Natural killer cell (primary cell): Measurements from ENCODE around the gene RAB11FIP5. TPM values are rescaled to one million over a fixed set of nuclear protein-coding genes. Genes with fewer than 3 reads are reported as not detected.

Source experiments
- ATAC-seq, 3 donors: fragments of 150-1000 bp in 2 of 3; fragments of 200-7000 bp in 1 of 3; cut with Tn5 transposase; 1 replicate in 1 of 3; 2 replicates in 2 of 3; pipeline ENCODE4 v1.10.0; 2021; ENCODE audit warnings: mild to moderate bottlenecking in 2 of 3, moderate library complexity in 2 of 3
- DNase-seq, 2 donors: peaks; one replicate each; pipeline versions ENCODE4 v3.0.0 to v3.0.0-alpha.2; 2013 to 2021; ENCODE audit warnings: mixed read lengths in 1 of 2
- H3K27ac ChIP-seq: one replicate; pipeline ENCODE4 v1.5.1; 2013; ENCODE audit warnings: mild to moderate bottlenecking, low read length
- H3K27me3 ChIP-seq: one replicate; pipeline ENCODE4 v1.6.1; 2013; ENCODE audit warnings: low read length; ENCODE audit not compliant: control insufficient read depth, insufficient read depth
- H3K36me3 ChIP-seq: one replicate; pipeline ENCODE4 v1.6.1; 2013; ENCODE audit warnings: low read length; ENCODE audit not compliant: control insufficient read depth, insufficient read depth
- H3K4me1 ChIP-seq: one replicate; pipeline ENCODE4 v1.6.1; 2013; ENCODE audit warnings: low read length; ENCODE audit not compliant: control insufficient read depth, insufficient read depth
- H3K4me3 ChIP-seq: one replicate; pipeline ENCODE4 v1.5.1; 2013; ENCODE audit warnings: low read length
- H3K9me3 ChIP-seq: one replicate; pipeline ENCODE4 v1.6.1; 2013; ENCODE audit warnings: low read length; ENCODE audit not compliant: control insufficient read depth, insufficient read depth
- H3K27ac Mint-ChIP-seq, 2 donors: one replicate each; pipeline ENCODE4 v1.8.0; 2022; ENCODE audit warnings: mild to moderate bottlenecking in 2 of 2, mixed read lengths in 2 of 2, moderate library complexity in 1 of 2
- H3K27me3 Mint-ChIP-seq, 2 donors: one replicate each; pipeline ENCODE4 v1.8.0; 2022; ENCODE audit warnings: low read depth in 2 of 2, mixed read lengths in 2 of 2
- H3K36me3 Mint-ChIP-seq: one replicate; pipeline ENCODE4 v1.8.0; 2022; ENCODE audit warnings: mixed read lengths
- H3K4me1 Mint-ChIP-seq, 2 donors: one replicate each; pipeline ENCODE4 v1.8.0; 2022; ENCODE audit warnings: mixed read lengths in 2 of 2
- H3K4me3 Mint-ChIP-seq: one replicate; pipeline ENCODE4 v1.8.0; 2022; ENCODE audit warnings: mild to moderate bottlenecking, moderate library complexity, mixed read lengths
- H3K9me3 Mint-ChIP-seq, 2 donors: one replicate each; pipeline ENCODE4 v1.8.0; 2022; ENCODE audit warnings: mixed read lengths in 2 of 2
- WGBS: methylation state at CpG from one replicate; pipeline ENCODE4 v1.1.7; 2013; ENCODE audit warnings: missing lambda C conversion rate; ENCODE audit not compliant: insufficient coverage; 5-methylcytosine and 5-hydroxymethylcytosine counted together
- intact Hi-C: fragments of 100-400 bp; cut with micrococcal nuclease; formaldehyde crosslinking; loops from one replicate; pipeline ENCODE4 v1.14.2; 2022
- total RNA-seq, 4 donors: library from RNA; stranded (reverse); fragments of 120-200 nt in 1 of 4; gene quantifications; one replicate each; pipeline versions ENCODE4 v1.2.3 to v1.2.4, GENCODE V29; 2013 to 2022
- TF ChIP-seq, protein P1 (sequence below): fragments of 200-600 bp; IDR thresholded peaks from one replicate; pipeline ENCODE4 v1.8.0; 2022; ENCODE audit warnings: antibody characterized with exemption

Gene RAB11FIP5
- total RNA-seq, 3 donors from 2014 or later (not counting 1 experiment from before 2014, with no cell fraction given) = 4.9 to 15.9 (median 11.2) TPM

- H3K27ac ChIP-seq = no peak overlapping the region
- no peaks in the 10 kb centered on the region for H3K36me3 ChIP-seq
- TF ChIP-seq, protein P1, sequence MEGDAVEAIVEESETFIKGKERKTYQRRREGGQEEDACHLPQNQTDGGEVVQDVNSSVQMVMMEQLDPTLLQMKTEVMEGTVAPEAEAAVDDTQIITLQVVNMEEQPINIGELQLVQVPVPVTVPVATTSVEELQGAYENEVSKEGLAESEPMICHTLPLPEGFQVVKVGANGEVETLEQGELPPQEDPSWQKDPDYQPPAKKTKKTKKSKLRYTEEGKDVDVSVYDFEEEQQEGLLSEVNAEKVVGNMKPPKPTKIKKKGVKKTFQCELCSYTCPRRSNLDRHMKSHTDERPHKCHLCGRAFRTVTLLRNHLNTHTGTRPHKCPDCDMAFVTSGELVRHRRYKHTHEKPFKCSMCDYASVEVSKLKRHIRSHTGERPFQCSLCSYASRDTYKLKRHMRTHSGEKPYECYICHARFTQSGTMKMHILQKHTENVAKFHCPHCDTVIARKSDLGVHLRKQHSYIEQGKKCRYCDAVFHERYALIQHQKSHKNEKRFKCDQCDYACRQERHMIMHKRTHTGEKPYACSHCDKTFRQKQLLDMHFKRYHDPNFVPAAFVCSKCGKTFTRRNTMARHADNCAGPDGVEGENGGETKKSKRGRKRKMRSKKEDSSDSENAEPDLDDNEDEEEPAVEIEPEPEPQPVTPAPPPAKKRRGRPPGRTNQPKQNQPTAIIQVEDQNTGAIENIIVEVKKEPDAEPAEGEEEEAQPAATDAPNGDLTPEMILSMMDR = no peak
- H3K4me1 Mint-ChIP-seq = no peaks in the 10 kb centered on the region
- H3K4me3 ChIP-seq = no peak overlapping the region
- ATAC-seq (no peak), DNase-seq (no peak)
- H3K9me3 Mint-ChIP-seq = no peaks in the 10 kb centered on the region
- peaks cover 7 to 17% of the 10 kb centered on the region in 2 donors for H3K27me3 Mint-ChIP-seq
- H3K4me3 Mint-ChIP-seq = no peak overlapping the region
- no peaks in the 10 kb centered on the region for H3K27me3 ChIP-seq
- no peaks in the 10 kb centered on the region for H3K36me3 Mint-ChIP-seq
- WGBS = 100% methylated on average over 1 of the region's 2 CpGs
- H3K9me3 ChIP-seq = no peaks in the 10 kb centered on the region
- H3K4me1 ChIP-seq = no peaks in the 10 kb centered on the region
- intact Hi-C loops = no loop called here
- H3K27ac Mint-ChIP-seq = no peak overlapping the region
These were observed 29.1 kb upstream of the RAB11FIP5 start for GRCh38 chr2:73141896-73142295.

DNA sequence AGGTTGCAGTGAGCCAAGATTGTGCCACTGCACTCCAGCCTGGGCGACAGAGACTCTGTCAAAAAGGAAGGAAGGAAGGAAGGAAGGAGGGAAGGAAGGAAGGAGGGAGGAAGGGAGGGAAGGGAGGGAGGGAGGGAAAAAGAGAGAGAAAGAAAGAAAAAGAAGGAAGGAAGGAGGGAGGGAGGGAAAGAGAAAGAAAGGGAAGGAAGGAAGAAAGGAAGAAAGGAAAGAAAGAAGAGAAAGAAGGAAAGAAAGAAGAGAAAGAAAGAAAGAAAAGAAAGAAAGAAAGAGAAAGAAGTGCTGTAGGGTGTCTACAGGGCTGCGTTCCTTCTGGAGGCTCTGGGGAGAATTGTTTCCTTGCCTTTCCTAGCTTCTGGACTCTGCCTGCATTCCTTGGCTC, 22.5 kb upstream of the RAB11FIP5 start:
- Histone ChIP-seq H3K4me3 (no peak overlapping the region), H3K36me3 (no peaks in the 10 kb centered on the region), H3K27me3 (no peaks in the 10 kb centered on the region), H3K9me3 (no peaks in the 10 kb centered on the region), H3K27ac (no peak overlapping the region), H3K4me1 (no peaks in the 10 kb centered on the region)
- H3K9me3 Mint-ChIP-seq = no peaks in the 10 kb centered on the region
- no peak overlapping the region for H3K27ac Mint-ChIP-seq
- no peaks in the 10 kb centered on the region for H3K4me1 Mint-ChIP-seq
- WGBS = 78% methylated on average over 2 of the region's 2 CpGs
- H3K4me3 Mint-ChIP-seq = no peak overlapping the region
- intact Hi-C loops = no loop called here
- no peak for DNase-seq
- peaks cover 5 to 16% of the 10 kb centered on the region in 2 donors for H3K27me3 Mint-ChIP-seq
- TF ChIP-seq, protein P1 = no peak
- no peak for ATAC-seq
- H3K36me3 Mint-ChIP-seq = no peaks in the 10 kb centered on the region

- Histone ChIP-seq H3K4me3 (no peak overlapping the region), H3K27me3 (no peaks in the 10 kb centered on the region), H3K36me3 (no peaks in the 10 kb centered on the region), H3K27ac (no peak overlapping the region), H3K9me3 (no peaks in the 10 kb centered on the region), H3K4me1 (no peaks in the 10 kb centered on the region)
- TF ChIP-seq, protein P1 = no peak
- WGBS = 84% methylated on average over 2 of the region's 4 CpGs
- H3K4me3 Mint-ChIP-seq = no peak overlapping the region
- peaks cover 9 to 20% of the 10 kb centered on the region in 2 donors for H3K27me3 Mint-ChIP-seq
- intact Hi-C loops = no loop called here
- H3K9me3 Mint-ChIP-seq = no peaks in the 10 kb centered on the region
- DNase-seq (no peak), ATAC-seq (no peak)
- H3K27ac Mint-ChIP-seq = no peak overlapping the region
- no peaks in the 10 kb centered on the region for H3K36me3 Mint-ChIP-seq
- no peaks in the 10 kb centered on the region for H3K4me1 Mint-ChIP-seq
These were observed 21.7 kb upstream of the RAB11FIP5 start for GRCh38 chr2:73134471-73134870.

DNA sequence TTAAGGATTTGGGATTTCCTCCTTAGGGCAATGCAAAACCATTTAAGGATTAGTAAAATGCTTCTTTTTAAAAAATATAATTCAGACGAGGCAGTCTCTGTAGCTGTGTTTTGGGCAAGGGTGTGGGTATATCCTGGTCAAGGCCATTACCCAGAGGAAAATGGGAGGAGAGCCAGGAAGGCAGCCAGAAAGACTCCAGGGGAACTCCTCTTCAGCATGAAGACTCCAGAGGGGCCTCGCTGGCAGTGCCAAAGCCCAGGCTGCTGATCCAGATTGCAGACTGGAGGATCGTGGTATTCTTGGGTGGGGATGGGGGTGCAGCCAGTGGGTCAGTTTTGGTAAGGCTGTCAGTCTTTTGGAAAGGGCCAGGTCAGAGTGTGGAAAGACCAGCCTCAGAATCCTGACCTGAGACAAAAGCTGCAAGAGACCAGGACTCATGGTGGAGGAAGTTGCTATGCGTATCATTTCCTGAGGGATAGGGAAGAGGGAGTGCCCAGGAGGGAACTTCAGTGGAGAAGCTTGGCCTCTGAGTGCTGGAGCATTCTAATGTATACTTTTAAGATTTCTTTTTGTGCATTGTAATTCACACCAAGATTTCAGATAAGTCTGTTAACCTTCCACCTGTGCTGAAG, 20.9 kb upstream of the RAB11FIP5 start:
- no peaks in the 10 kb centered on the region for H3K36me3 Mint-ChIP-seq
- peaks cover 17 to 27% of the 10 kb centered on the region in 2 donors for H3K27me3 Mint-ChIP-seq
- H3K27me3 ChIP-seq = no peaks in the 10 kb centered on the region
- intact Hi-C loops = no loop called here
- WGBS = 71% methylated on average over 3 of the region's 4 CpGs
- DNase-seq (no peak), ATAC-seq (no peak)
- TF ChIP-seq, protein P1 = no peak
- no peaks in the 10 kb centered on the region for H3K4me1 Mint-ChIP-seq
- H3K36me3 ChIP-seq = no peaks in the 10 kb centered on the region
- H3K27ac Mint-ChIP-seq = no peak overlapping the region
- H3K9me3 Mint-ChIP-seq = no peaks in the 10 kb centered on the region
- no peak overlapping the region for H3K27ac ChIP-seq
- H3K4me1 ChIP-seq = no peaks in the 10 kb centered on the region
- H3K9me3 ChIP-seq = no peaks in the 10 kb centered on the region
- H3K4me3 ChIP-seq = no peak overlapping the region
- H3K4me3 Mint-ChIP-seq = no peak overlapping the region
